IMR-90 (cell line): Measurements from ENCODE around the gene AMIGO3. TPM values are rescaled to one million over a fixed set of nuclear protein-coding genes. Genes with fewer than 3 reads are reported as not detected.
A peak's percentile ranks its signal among the peaks of the same experiment; 100 is the strongest.

Experiments used
- ATAC-seq: fragments of 200-7000 bp; cut with Tn5 transposase; 2 replicates; pipeline ENCODE4 v1.9.1; 2020; ENCODE audit warnings: low read depth, mild to moderate bottlenecking, moderate library complexity
- BruUV-seq: library from RNA; stranded (reverse); fragments of 400-500 nt; replicated peaks from 2 replicates; lab custom pipeline; 2021; lab: Mats Ljungman, UMichigan
- CTCF ChIA-PET: fragments of 300-600 bp; formaldehyde crosslinking; extraction: SDS; loops from one replicate; lab custom pipeline; 2021; ENCODE audit warnings: antibody characterized with exemption; lab: Yijun Ruan, JAX
- POLR2A ChIA-PET: fragments of 300-600 bp; sonication (Branson Sonifier 250); formaldehyde crosslinking; loops from one replicate; lab custom pipeline; 2022; ENCODE audit warnings: antibody characterized with exemption; ENCODE audit not compliant: unreplicated experiment; lab: Charles Lee
- DNase-seq: peaks from one replicate; pipeline ENCODE4 v3.0.0; 2013
- H2AFZ ChIP-seq: replicated peaks from 2 replicates; pipeline ENCODE3; 2013; ENCODE audit warnings: low read length, mild to moderate bottlenecking; ENCODE audit not compliant: poor library complexity
- H2AK5ac ChIP-seq: 2 replicates; pipeline ENCODE4 v1.6.1; 2013; ENCODE audit warnings: low read depth, low read length, inconsistent platforms
- H2AK9ac ChIP-seq: replicated peaks from 2 replicates; pipeline ENCODE3; 2013; ENCODE audit warnings: mild to moderate bottlenecking, low read depth, low read length, moderate library complexity; ENCODE audit not compliant: poor library complexity
- H2BK120ac ChIP-seq: 2 replicates; pipeline ENCODE4 v1.6.1; 2013; ENCODE audit warnings: low read depth, low read length, inconsistent platforms
- H2BK15ac ChIP-seq: 3 replicates; pipeline ENCODE4 v1.6.1; 2013; ENCODE audit warnings: low read depth, low read length, inconsistent platforms
- H2BK20ac ChIP-seq: 2 replicates; pipeline ENCODE4 v1.6.1; 2013; ENCODE audit warnings: low read depth, mild to moderate bottlenecking, inconsistent platforms, low read length, moderate library complexity
- H2BK5ac ChIP-seq: 2 replicates; pipeline ENCODE4 v1.6.1; 2013; ENCODE audit warnings: mild to moderate bottlenecking, low read depth, low read length, inconsistent platforms; ENCODE audit not compliant: poor library complexity, severe bottlenecking
- H3K14ac ChIP-seq: replicated peaks from 2 replicates; pipeline ENCODE4 v1.6.1; 2013; ENCODE audit warnings: low read depth, low read length, inconsistent platforms
- H3K18ac ChIP-seq: 2 replicates; pipeline ENCODE4 v1.6.1; 2013; ENCODE audit warnings: low read depth, low read length, control low read depth
- H3K23ac ChIP-seq: 2 replicates; pipeline ENCODE4 v1.6.1; 2013; ENCODE audit warnings: low read depth, low read length, inconsistent platforms
- H3K27ac ChIP-seq: 2 replicates; pipeline ENCODE4 v1.5.1; 2013; ENCODE audit warnings: mild to moderate bottlenecking, control low read depth, low read length; ENCODE audit not compliant: insufficient read depth
- H3K27me3 ChIP-seq: 2 replicates; pipeline ENCODE4 v1.6.1; 2013; ENCODE audit warnings: low read length; ENCODE audit not compliant: control insufficient read depth, insufficient read depth
- H3K36me3 ChIP-seq: 2 replicates; pipeline ENCODE4 v1.6.1; 2013; ENCODE audit warnings: low read length, mixed read lengths; ENCODE audit not compliant: control insufficient read depth, insufficient read depth
- H3K4ac ChIP-seq: 2 replicates; pipeline ENCODE4 v1.6.1; 2013; ENCODE audit warnings: low read depth, low read length, inconsistent platforms
- H3K4me1 ChIP-seq: 2 replicates; pipeline ENCODE4 v1.6.1; 2013; ENCODE audit warnings: low read length, mixed read lengths; ENCODE audit not compliant: control insufficient read depth, insufficient read depth
- H3K4me2 ChIP-seq: 2 replicates; pipeline ENCODE4 v1.6.1; 2013; ENCODE audit warnings: low read depth, mild to moderate bottlenecking, control low read depth, low read length, moderate library complexity
- H3K4me3 ChIP-seq: 2 replicates; pipeline ENCODE4 v1.5.1; 2013; ENCODE audit warnings: low read depth, mild to moderate bottlenecking, control low read depth, low read length, moderate library complexity; ENCODE audit not compliant: insufficient read depth
- H3K56ac ChIP-seq: 2 replicates; pipeline ENCODE4 v1.6.1; 2013; ENCODE audit warnings: low read length, inconsistent platforms; ENCODE audit not compliant: insufficient read depth; ENCODE audit errors: extremely low read depth
- H3K79me1 ChIP-seq, 2 experiments: 2 replicates each; pipeline ENCODE4 v1.6.1; 2013; ENCODE audit warnings: low read length in 2 of 2, inconsistent platforms in 1 of 2, low read depth in 1 of 2
- H3K9ac ChIP-seq: 2 replicates; pipeline ENCODE4 v1.6.1; 2013; ENCODE audit warnings: low read depth, low read length, control low read depth
- H3K9me1 ChIP-seq: 2 replicates; pipeline ENCODE4 v1.6.1; 2013; ENCODE audit warnings: low read length, inconsistent platforms; ENCODE audit not compliant: insufficient read depth
- H3K9me3 ChIP-seq: 2 replicates; pipeline ENCODE4 v1.6.1; 2013; ENCODE audit warnings: low read length; ENCODE audit not compliant: control insufficient read depth, insufficient read depth
- H4K20me1 ChIP-seq: 2 replicates; pipeline ENCODE4 v1.6.1; 2013; ENCODE audit warnings: low read length, inconsistent platforms; ENCODE audit not compliant: insufficient read depth
- H4K5ac ChIP-seq: 2 replicates; pipeline ENCODE4 v1.6.1; 2013; ENCODE audit warnings: mild to moderate bottlenecking, low read depth, low read length, control low read depth
- H4K8ac ChIP-seq, 2 experiments: 2 replicates each; pipeline ENCODE4 v1.6.1; 2013; ENCODE audit warnings: low read depth in 2 of 2, low read length in 2 of 2, control low read depth in 1 of 2, inconsistent platforms in 1 of 2
- H4K91ac ChIP-seq: 2 replicates; pipeline ENCODE4 v1.6.1; 2013; ENCODE audit warnings: low read depth, low read length, inconsistent platforms; ENCODE audit not compliant: insufficient read depth
- ELK1 ChIP-seq: fragments of 150-350 bp; IDR thresholded peaks from 2 replicates; pipeline ENCODE4 v1.6.1; 2016; ENCODE audit warnings: low read depth, mild to moderate bottlenecking, low read length, moderate library complexity, borderline replicate concordance
- RCOR1 ChIP-seq: IDR thresholded peaks from 2 replicates; pipeline ENCODE4 v1.6.1; 2012; ENCODE audit warnings: mild to moderate bottlenecking, low read length, improper control_type of control experiment; ENCODE audit not compliant: insufficient replicate concordance
- SMC3 ChIP-seq: fragments of 150-350 bp; IDR thresholded peaks from 2 replicates; pipeline ENCODE4 v1.6.1; 2016; ENCODE audit warnings: low read depth, mild to moderate bottlenecking, antibody characterized with exemption, low read length, moderate library complexity
- USF2 ChIP-seq: fragments of 150-350 bp; IDR thresholded peaks from 2 replicates; pipeline ENCODE4 v1.6.1; 2017; ENCODE audit warnings: mild to moderate bottlenecking, antibody characterized with exemption, low read length, low read depth
- WGBS, 2 experiments: methylation state at CpG; one replicate each; pipeline versions ENCODE4 v1.1.5 to v1.1.7; 2013; ENCODE audit warnings: missing lambda C conversion rate in 2 of 2; ENCODE audit not compliant: insufficient read length in 1 of 2; ENCODE audit errors: extremely low coverage in 2 of 2; 5-methylcytosine and 5-hydroxymethylcytosine counted together
- dilution Hi-C: fragments of 300-500 bp; cut with HindIII; formaldehyde crosslinking; loops from one replicate; pipeline ENCODE4 v1.14.3; 2018; ENCODE audit warnings: low sequenced_read_pairs; ENCODE audit not compliant: unreplicated experiment
- in situ Hi-C: fragments of 300-500 bp; cut with MboI; formaldehyde crosslinking; loops from 3 replicates; pipeline ENCODE4 v1.14.3; 2019; ENCODE audit warnings: low sequenced_read_pairs, inconsistent platforms, mixed read lengths
- intact Hi-C: fragments of 100-400 bp; cut with micrococcal nuclease; formaldehyde crosslinking; loops from 2 replicates; pipeline ENCODE4 v1.10.0; 2022
- polyA plus RNA-seq, 3 experiments: library from polyadenylated mRNA; depleted of rRNA; stranded (reverse); fragments of >200 nt; gene quantifications; 2 replicates each; pipeline ENCODE4 v1.2.3, GENCODE V29; 2012; ENCODE audit warnings: low replicate concordance in 1 of 3
- total RNA-seq: library from RNA; depleted of rRNA; stranded (reverse); fragments of >200 nt; gene quantifications from 2 replicates; pipeline ENCODE4 v1.2.3, GENCODE V29; 2012

Gene AMIGO3
- total and polyA plus RNA-seq, 2 of the 4 experiments (the other 2 are of a cell fraction), result 1.5 TPM; not detected in 1

DNA sequence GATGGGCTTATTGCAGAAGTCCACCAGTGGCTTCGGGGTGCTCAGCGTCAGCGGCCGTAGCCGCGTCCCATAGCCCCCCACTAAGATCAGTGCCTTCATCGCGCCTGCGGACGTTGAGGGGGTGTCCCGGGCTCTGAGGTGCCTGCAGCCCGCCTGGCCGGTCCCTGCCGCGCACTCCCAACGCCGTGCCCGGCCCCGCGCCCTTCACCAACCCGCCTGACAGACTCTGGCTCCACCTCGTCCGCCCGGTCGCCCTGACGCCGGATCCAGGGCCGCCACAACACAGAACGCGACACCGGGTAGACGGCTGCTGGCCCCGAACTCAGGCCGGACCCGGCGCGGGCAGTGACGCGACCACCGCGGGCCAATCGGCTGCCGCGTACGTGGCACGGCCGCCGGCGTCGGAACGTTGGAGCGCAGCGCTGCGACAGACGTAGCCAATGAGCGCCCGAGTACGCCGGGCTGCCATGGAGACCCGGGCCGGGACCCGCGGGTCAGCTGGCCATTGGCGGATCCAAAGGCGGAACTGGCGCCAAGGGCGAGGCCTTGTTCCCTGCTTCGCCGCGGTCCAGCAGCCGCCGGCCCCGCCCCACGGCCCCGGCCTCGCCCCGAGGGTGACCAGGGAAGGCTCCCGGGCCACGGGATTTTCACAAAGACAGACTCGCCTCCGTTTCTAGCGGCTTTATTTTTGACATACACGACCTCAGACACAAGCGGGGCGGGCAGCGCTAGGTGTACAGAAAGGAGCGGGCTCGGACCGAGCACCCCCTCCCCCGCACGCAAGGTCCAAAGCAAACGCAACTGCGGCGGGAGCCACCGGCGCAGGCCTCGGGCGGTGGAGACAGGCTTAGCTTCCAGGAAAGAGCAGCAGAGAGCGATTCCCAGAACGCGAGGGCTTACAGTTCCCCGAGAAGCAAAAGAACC is 4.4 kb upstream of the AMIGO3 start, which contains the start of gene GMPPB (continued):
- no peak for TF ChIP-seq RCOR1
- no peak for TF ChIP-seq SMC3

DNA sequence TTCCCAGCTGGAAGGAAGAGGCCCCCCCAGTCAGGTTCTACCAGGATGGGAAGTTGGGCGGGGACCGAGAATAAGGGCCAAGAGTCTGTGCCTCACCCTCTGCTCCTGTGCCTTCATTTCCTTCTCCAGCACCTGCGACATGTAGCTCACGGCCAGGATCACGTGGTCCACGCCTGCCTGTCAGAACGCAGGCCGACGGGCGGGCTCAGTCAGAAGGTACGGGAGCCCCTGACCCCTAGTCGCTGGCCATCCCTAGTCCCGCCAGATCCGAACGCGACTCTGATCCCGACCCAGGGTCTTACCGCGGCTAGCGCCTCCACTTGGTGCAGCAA is 3.8 kb upstream of the AMIGO3 start:
- ATAC-seq (peak; percentile 1), DNase-seq (peak; percentile 37)
- no peaks in the 10 kb centered on the region for H3K27me3 ChIP-seq
- peaks cover 15 to 43% of the 10 kb centered on the region in 2 experiments; a peak in 3 of 4 replicates for H3K79me1 ChIP-seq
- intact Hi-C loops, result no loop called here
- H2BK15ac ChIP-seq, result no peak overlapping the region
- peak overlapping the region; percentile 91 for H3K9ac ChIP-seq
- TF ChIP-seq USF2, result peak; percentile 87
- no peak for TF ChIP-seq ELK1
- peak overlapping the region; percentile 76 for H3K23ac ChIP-seq
- peak overlapping the region; percentile 55 to 93 for H4K8ac ChIP-seq
- peak overlapping the region; percentile 79; the same call in 1 of the 2 replicates for H3K56ac ChIP-seq
- CTCF ChIA-PET, result no interaction called here
- in situ Hi-C loops, result no loop called here
- peak overlapping the region; percentile 85 for H3K4me3 ChIP-seq
- H4K91ac ChIP-seq, result peak overlapping the region; percentile 50; the same call in 1 of the 2 replicates
- H3K36me3 ChIP-seq, result peaks cover 45% of the 10 kb centered on the region
- H3K4me1 ChIP-seq, result peaks cover 17% of the 10 kb centered on the region
- H2AFZ ChIP-seq, result peak overlapping the region; percentile 99
- peaks cover 5% of the 10 kb centered on the region; the same call in 1 of the 2 replicates for H3K9me1 ChIP-seq
- H3K27ac ChIP-seq, result peak overlapping the region; percentile 72
- H2AK9ac ChIP-seq, result peak overlapping the region; percentile 100
- POLR2A ChIA-PET, result interaction anchor here (0.6 kb wide), 1 partner anchor 206 kb away, joined by 3 read pairs; the partner anchor contains the start of gene MON1A
- WGBS, 2 experiments, result 0% methylated on average over 18 of the region's 20 CpGs; no CpG with 5 or more reads in 1 of the 2 experiments
- peak overlapping the region; percentile 93 for H3K14ac ChIP-seq
- peak overlapping the region; percentile 96 for H3K4me2 ChIP-seq
- dilution Hi-C loops, result no loop called here
- H2BK120ac ChIP-seq, result peak overlapping the region; percentile 32
- no peak overlapping the region for H2BK20ac ChIP-seq
- H3K4ac ChIP-seq, result peak overlapping the region; percentile 88
- H3K9me3 ChIP-seq, result no peaks in the 10 kb centered on the region
- peaks cover 31% of the 10 kb centered on the region for H4K20me1 ChIP-seq
- peak overlapping the region; percentile 62 for H2AK5ac ChIP-seq
- peak overlapping the region; percentile 70 for H4K5ac ChIP-seq
- H3K18ac ChIP-seq, result no peak overlapping the region
- no TSS peak for BruUV-seq
- peak overlapping the region; percentile 60 for H2BK5ac ChIP-seq
